NCI-H2196 treated with DMSO at 0.1 percent for 48 hours (cell line): ENCODE measurements around the gene SPATA7.
"Not testable (repeated sequence)": the region's sequence is repeated elsewhere in the genome, so short reads cannot be mapped to it uniquely, and the experiment has no call there.

ENCODE experiments used
- DNase-seq: peaks from one replicate; lab custom pipeline; 2025; ENCODE audit not compliant: unreplicated experiment; lab: John Stamatoyannopoulos, UW

Gene SPATA7

GRCh38 chr14:88385212-88386101 is at the start of gene SPATA7:
Gene SPATA7 (plus strand): TSS chr14:88385657. CDS start chr14:88385819, 162 bp downstream.
- peak; percentile 55 for DNase-seq

GRCh38 chr14:88340357-88340756 is 45.1 kb upstream of the SPATA7 start:
- DNase-seq = no peak

GRCh38 chr14:88342980-88343379 is 42.5 kb upstream of the SPATA7 start:
- DNase-seq = no peak

GRCh38 chr14:88346048-88346639 is 39.3 kb upstream of the SPATA7 start:
- peak; percentile 21 for DNase-seq

- peak; percentile 26 for DNase-seq
Observed at GRCh38 chr14:88348546-88348945, 36.9 kb upstream of the SPATA7 start.

GRCh38 chr14:88351966-88352691 is 33.3 kb upstream of the SPATA7 start:
- DNase-seq = peak; percentile 51

GRCh38 chr14:88352698-88353097 is 32.8 kb upstream of the SPATA7 start:
- peak; percentile 54 for DNase-seq

- DNase-seq = no peak
Observed at GRCh38 chr14:88354358-88354757, 31.1 kb upstream of the SPATA7 start.

- DNase-seq = no peak
Observed at GRCh38 chr14:88359500-88359899, 26.0 kb upstream of the SPATA7 start.

- no peak for DNase-seq
Observed at GRCh38 chr14:88363644-88364043, 21.8 kb upstream of the SPATA7 start.

GRCh38 chr14:88364710-88365413 is 20.6 kb upstream of the SPATA7 start:
- DNase-seq = no peak

GRCh38 chr14:88369496-88369895 is 16.0 kb upstream of the SPATA7 start:
- DNase-seq = no peak

- DNase-seq = no peak
Observed at GRCh38 chr14:88379706-88380343, 5.6 kb upstream of the SPATA7 start.

GRCh38 chr14:88380405-88380804 is 5.1 kb upstream of the SPATA7 start:
- no peak for DNase-seq

- DNase-seq = not testable (repeated sequence)
Observed at GRCh38 chr14:88381634-88382033, 3.8 kb upstream of the SPATA7 start.

- DNase-seq = no peak
Observed at GRCh38 chr14:88384718-88385117, 739 bp upstream of the SPATA7 start.

GRCh38 chr14:88386256-88386794 is 868 bp downstream of the SPATA7 start:
- no peak for DNase-seq

GRCh38 chr14:88388741-88389282 is 3.4 kb downstream of the SPATA7 start:
- no peak for DNase-seq

GRCh38 chr14:88392609-88393008 is 7.2 kb downstream of the SPATA7 start:
- DNase-seq = no peak

- no peak for DNase-seq
Observed at GRCh38 chr14:88411039-88411438, 25.6 kb downstream of the SPATA7 start.
